ENCODE data around the gene PLB1. TPM values are rescaled to one million over a fixed set of nuclear protein-coding genes. Genes with fewer than 3 reads are reported as not detected.

Gene PLB1
- total and polyA plus RNA-seq, 4 experiments from 2014 or later = 0.38 to 0.91 (median 0.82) TPM

- H3K36me3 ChIP-seq (ENCODE audit: insufficient read depth, low read length) = no peaks in the 10 kb centered on the region
- ChIA-PET CTCF (ENCODE audit: partially characterized antibody) (no interaction called here), POLR2A (ENCODE audit: partially characterized antibody) (no interaction called here)
- no peak overlapping the region for H3K27ac ChIP-seq (ENCODE audit: low read depth, low read length)
- peaks cover 0 to 31% (median 22%) of the 10 kb centered on the region in 8 donors for H3K9me3 Mint-ChIP-seq
- H3K9me3 ChIP-seq (ENCODE audit: control insufficient read depth in 1 of 2, low read length in 2 of 2) = peaks cover 0 to 10% of the 10 kb centered on the region in 2 donors
- no peak overlapping the region for H3K4me3 ChIP-seq (ENCODE audit: low read length in 2 of 2)
- H3K4me1 Mint-ChIP-seq = peaks cover 0 to 2% (median under 1%) of the 10 kb centered on the region in 4 donors
- no peaks in the 10 kb centered on the region for H3K27me3 ChIP-seq (ENCODE audit: insufficient read depth, low read length)
- DNase-seq = no peak
- intact Hi-C loops (cut with micrococcal nuclease) = no loop called here
- no peak overlapping the region for H3K27ac Mint-ChIP-seq
- no peak overlapping the region for H3K4me3 Mint-ChIP-seq
- H3K27me3 Mint-ChIP-seq = peaks cover 7 to 9% of the 10 kb centered on the region in 2 donors
- H3K36me3 Mint-ChIP-seq = peaks cover 0 to 11% of the 10 kb centered on the region in 2 donors
- H3K4me1 ChIP-seq (ENCODE audit: insufficient read depth, low read length) = no peaks in the 10 kb centered on the region
These were observed 16.7 kb downstream of the PLB1 start for GRCh38 chr2:28512607-28512965.

- H3K27ac Mint-ChIP-seq = no peak overlapping the region
- Histone ChIP-seq H3K27me3 (ENCODE audit: insufficient read depth, low read length) (no peaks in the 10 kb centered on the region), H3K27ac (ENCODE audit: low read depth, low read length) (no peak overlapping the region), H3K9me3 (ENCODE audit: control insufficient read depth in 1 of 2, low read length in 2 of 2) (peaks cover 0 to 10% of the 10 kb centered on the region in 2 donors), H3K4me1 (ENCODE audit: insufficient read depth, low read length) (no peaks in the 10 kb centered on the region), H3K4me3 (ENCODE audit: low read length in 2 of 2) (no peak overlapping the region), H3K36me3 (ENCODE audit: insufficient read depth, low read length) (no peaks in the 10 kb centered on the region)
- intact Hi-C loops (cut with micrococcal nuclease) = no loop called here
- H3K4me3 Mint-ChIP-seq = no peak overlapping the region
- peaks cover 0 to 31% (median 22%) of the 10 kb centered on the region in 8 donors for H3K9me3 Mint-ChIP-seq
- H3K27me3 Mint-ChIP-seq = peaks cover 7 to 10% of the 10 kb centered on the region in 2 donors
- peaks cover 0 to 2% (median under 1%) of the 10 kb centered on the region in 4 donors for H3K4me1 Mint-ChIP-seq
- CTCF ChIA-PET (ENCODE audit: partially characterized antibody) = no interaction called here
- POLR2A ChIA-PET (ENCODE audit: partially characterized antibody) = no interaction called here
- H3K36me3 Mint-ChIP-seq = peaks cover 0 to 11% of the 10 kb centered on the region in 2 donors
- DNase-seq = no peak
These were observed 17.2 kb downstream of the PLB1 start for GRCh38 chr2:28513097-28513496.

GRCh38 chr2:28515176-28515751 lies 19.4 kb downstream of the PLB1 start:
- H3K27me3 Mint-ChIP-seq = peaks cover 18 to 21% of the 10 kb centered on the region in 2 donors
- no peak overlapping the region for H3K27ac Mint-ChIP-seq
- Histone ChIP-seq H3K36me3 (ENCODE audit: insufficient read depth, low read length) (no peaks in the 10 kb centered on the region), H3K4me1 (ENCODE audit: insufficient read depth, low read length) (no peaks in the 10 kb centered on the region), H3K27me3 (ENCODE audit: insufficient read depth, low read length) (no peaks in the 10 kb centered on the region), H3K27ac (ENCODE audit: low read depth, low read length) (no peak overlapping the region), H3K4me3 (ENCODE audit: low read length in 2 of 2) (no peak overlapping the region), H3K9me3 (ENCODE audit: control insufficient read depth in 1 of 2, low read length in 2 of 2) (peaks cover 0 to 10% of the 10 kb centered on the region in 2 donors)
- intact Hi-C loops (cut with micrococcal nuclease) = no loop called here
- H3K9me3 Mint-ChIP-seq = peaks cover 0 to 31% (median 22%) of the 10 kb centered on the region in 8 donors
- H3K36me3 Mint-ChIP-seq = peaks cover 0 to 11% of the 10 kb centered on the region in 2 donors
- ChIA-PET CTCF (ENCODE audit: partially characterized antibody) (no interaction called here), POLR2A (ENCODE audit: partially characterized antibody) (no interaction called here)
- DNase-seq = no peak
- peaks cover 0 to 2% (median 0%) of the 10 kb centered on the region in 4 donors for H3K4me1 Mint-ChIP-seq
- no peak overlapping the region for H3K4me3 Mint-ChIP-seq

GRCh38 chr2:28516430-28516829 lies 20.6 kb downstream of the PLB1 start:
- intact Hi-C loops (cut with micrococcal nuclease) = no loop called here
- Histone ChIP-seq H3K27me3 (ENCODE audit: insufficient read depth, low read length) (no peaks in the 10 kb centered on the region), H3K27ac (ENCODE audit: low read depth, low read length) (no peak overlapping the region), H3K4me3 (ENCODE audit: low read length in 2 of 2) (no peak overlapping the region), H3K4me1 (ENCODE audit: insufficient read depth, low read length) (no peaks in the 10 kb centered on the region), H3K9me3 (ENCODE audit: control insufficient read depth in 1 of 2, low read length in 2 of 2) (peaks cover 0 to 10% of the 10 kb centered on the region in 2 donors), H3K36me3 (ENCODE audit: insufficient read depth, low read length) (no peaks in the 10 kb centered on the region)
- CTCF ChIA-PET (ENCODE audit: partially characterized antibody) = no interaction called here
- Mint-ChIP-seq H3K27ac (no peak overlapping the region), H3K4me1 (peaks cover 0 to 1% (median 0%) of the 10 kb centered on the region in 4 donors), H3K9me3 (peaks cover 0 to 29% (median 20%) of the 10 kb centered on the region in 8 donors), H3K27me3 (peaks cover 22 to 26% of the 10 kb centered on the region in 2 donors), H3K36me3 (peaks cover 0 to 11% of the 10 kb centered on the region in 2 donors), H3K4me3 (no peak overlapping the region)
- POLR2A ChIA-PET (ENCODE audit: partially characterized antibody) = no interaction called here
- no peak for DNase-seq

GRCh38 chr2:28516950-28517349 lies 21.1 kb downstream of the PLB1 start:
- Histone ChIP-seq H3K27ac (ENCODE audit: low read depth, low read length) (no peak overlapping the region), H3K4me3 (ENCODE audit: low read length in 2 of 2) (no peak overlapping the region), H3K36me3 (ENCODE audit: insufficient read depth, low read length) (no peaks in the 10 kb centered on the region), H3K4me1 (ENCODE audit: insufficient read depth, low read length) (no peaks in the 10 kb centered on the region), H3K9me3 (ENCODE audit: control insufficient read depth in 1 of 2, low read length in 2 of 2) (peaks cover 0 to 10% of the 10 kb centered on the region in 2 donors), H3K27me3 (ENCODE audit: insufficient read depth, low read length) (no peaks in the 10 kb centered on the region)
- Mint-ChIP-seq H3K4me1 (no peaks in the 10 kb centered on the region), H3K36me3 (peaks cover 0 to 9% of the 10 kb centered on the region in 2 donors), H3K4me3 (no peak overlapping the region), H3K9me3 (peaks cover 0 to 24% (median 18%) of the 10 kb centered on the region in 8 donors), H3K27ac (no peak overlapping the region), H3K27me3 (peaks cover 26 to 32% of the 10 kb centered on the region in 2 donors)
- POLR2A ChIA-PET (ENCODE audit: partially characterized antibody) = no interaction called here
- CTCF ChIA-PET (ENCODE audit: partially characterized antibody) = no interaction called here
- intact Hi-C loops (cut with micrococcal nuclease) = no loop called here
- no peak for DNase-seq

- ChIA-PET POLR2A (ENCODE audit: partially characterized antibody) (no interaction called here), CTCF (ENCODE audit: partially characterized antibody) (no interaction called here)
- no peak overlapping the region for H3K4me3 ChIP-seq (ENCODE audit: low read length in 2 of 2)
- Mint-ChIP-seq H3K27me3 (peaks cover 31 to 49% of the 10 kb centered on the region in 2 donors), H3K4me1 (no peaks in the 10 kb centered on the region), H3K4me3 (peak overlapping the region in 1 of 8 donors; percentile 7), H3K27ac (no peak overlapping the region), H3K9me3 (no peaks in the 10 kb centered on the region), H3K36me3 (no peaks in the 10 kb centered on the region)
- H3K9me3 ChIP-seq (ENCODE audit: control insufficient read depth in 1 of 2, low read length in 2 of 2) = no peaks in the 10 kb centered on the region
- H3K4me1 ChIP-seq (ENCODE audit: insufficient read depth, low read length) = no peaks in the 10 kb centered on the region
- intact Hi-C loops (cut with micrococcal nuclease) = no loop called here
- no peaks in the 10 kb centered on the region for H3K36me3 ChIP-seq (ENCODE audit: insufficient read depth, low read length)
- no peak overlapping the region for H3K27ac ChIP-seq (ENCODE audit: low read depth, low read length)
- no peak for DNase-seq
- no peaks in the 10 kb centered on the region for H3K27me3 ChIP-seq (ENCODE audit: insufficient read depth, low read length)
These were observed 25.8 kb downstream of the PLB1 start for GRCh38 chr2:28521663-28522062.

- Mint-ChIP-seq H3K36me3 (no peaks in the 10 kb centered on the region), H3K4me3 (no peak overlapping the region), H3K27ac (no peak overlapping the region), H3K27me3 (peaks cover 31 to 46% of the 10 kb centered on the region in 2 donors), H3K9me3 (no peaks in the 10 kb centered on the region), H3K4me1 (no peaks in the 10 kb centered on the region)
- H3K27me3 ChIP-seq (ENCODE audit: insufficient read depth, low read length) = no peaks in the 10 kb centered on the region
- no peaks in the 10 kb centered on the region for H3K36me3 ChIP-seq (ENCODE audit: insufficient read depth, low read length)
- no peak for DNase-seq
- intact Hi-C loops (cut with micrococcal nuclease) = no loop called here
- no peaks in the 10 kb centered on the region for H3K4me1 ChIP-seq (ENCODE audit: insufficient read depth, low read length)
- ChIA-PET POLR2A (ENCODE audit: partially characterized antibody) (no interaction called here), CTCF (ENCODE audit: partially characterized antibody) (no interaction called here)
- no peak overlapping the region for H3K4me3 ChIP-seq (ENCODE audit: low read length in 2 of 2)
- no peak overlapping the region for H3K27ac ChIP-seq (ENCODE audit: low read depth, low read length)
- H3K9me3 ChIP-seq (ENCODE audit: control insufficient read depth in 1 of 2, low read length in 2 of 2) = no peaks in the 10 kb centered on the region
These were observed 26.6 kb downstream of the PLB1 start for GRCh38 chr2:28522481-28522880.

Measured in CD4-positive, alpha-beta memory T cell (primary cell).